CD14-positive monocyte (primary cell): ENCODE measurements around the gene TBL3. TPM values are rescaled to one million over a fixed set of nuclear protein-coding genes. Genes with fewer than 3 reads are reported as not detected.

Experiments
- DNase-seq, 3 donors: peaks; one replicate each; pipeline ENCODE4 v3.0.0-alpha.2; 2011 to 2022
- H2AFZ ChIP-seq: 2 replicates; pipeline ENCODE4 v1.6.0; 2012; ENCODE audit warnings: mild to moderate bottlenecking, low read depth, low read length, inconsistent platforms; ENCODE audit not compliant: insufficient read depth, poor library complexity, severe bottlenecking
- H3K27ac ChIP-seq, 2 donors: 1 replicate in 1 of 2; 2 replicates in 1 of 2; pipeline ENCODE4 v1.5.1; 2012 to 2013; ENCODE audit warnings: low read length in 2 of 2, control low read depth in 1 of 2, inconsistent platforms in 1 of 2, low read depth in 1 of 2, mild to moderate bottlenecking in 1 of 2
- H3K27me3 ChIP-seq, 2 donors: one replicate each; pipeline versions ENCODE4 v1.6.0 to v1.6.1; 2011 to 2013; ENCODE audit warnings: low read length in 2 of 2; ENCODE audit not compliant: control insufficient read depth in 2 of 2, insufficient read depth in 2 of 2
- H3K36me3 ChIP-seq, 2 donors: replicated peaks in 1 of 2; 1 replicate in 1 of 2; 2 replicates in 1 of 2; pipeline versions ENCODE4 v1.5.1 to v1.6.1; 2012 to 2013; ENCODE audit warnings: low read length in 2 of 2, control low read depth in 1 of 2, inconsistent platforms in 1 of 2, mild to moderate bottlenecking in 1 of 2; ENCODE audit not compliant: insufficient read depth in 2 of 2, control insufficient read depth in 1 of 2
- H3K4me1 ChIP-seq, 2 donors: 1 replicate in 1 of 2; 2 replicates in 1 of 2; pipeline versions ENCODE4 v1.5.1 to v1.6.1; 2012 to 2013; ENCODE audit warnings: low read length in 2 of 2, control low read depth in 1 of 2, inconsistent platforms in 1 of 2, mild to moderate bottlenecking in 1 of 2, moderate library complexity in 1 of 2; ENCODE audit not compliant: insufficient read depth in 2 of 2, control insufficient read depth in 1 of 2
- H3K4me2 ChIP-seq: replicated peaks from 2 replicates; pipeline ENCODE3; 2012; ENCODE audit warnings: low read length, moderate library complexity, mild to moderate bottlenecking; ENCODE audit not compliant: poor library complexity, severe bottlenecking; ENCODE audit errors: extremely low read depth
- H3K4me3 ChIP-seq, 3 experiments: fragments of 200-600 bp in 1 of 3; sonication (generic) in 1 of 3; replicated peaks in 1 of 3; 1 replicate in 2 of 3; 2 replicates in 1 of 3; pipeline ENCODE4 v1.5.1; 2011 to 2013; ENCODE audit warnings: low read length in 3 of 3, mild to moderate bottlenecking in 3 of 3, control low read depth in 2 of 3, low read depth in 2 of 3, inconsistent platforms in 1 of 3, moderate library complexity in 1 of 3
- H3K79me2 ChIP-seq: 2 replicates; pipeline ENCODE4 v1.6.0; 2012; ENCODE audit warnings: mild to moderate bottlenecking, control low read depth, inconsistent platforms, low read length, moderate library complexity; ENCODE audit not compliant: insufficient read depth
- H3K9ac ChIP-seq: 2 replicates; pipeline ENCODE4 v1.6.0; 2017; ENCODE audit warnings: low read length, mild to moderate bottlenecking; ENCODE audit not compliant: insufficient read depth, poor library complexity, severe bottlenecking
- H3K9me3 ChIP-seq, 2 donors: replicated peaks in 1 of 2; 1 replicate in 1 of 2; 2 replicates in 1 of 2; pipeline versions ENCODE4 v1.5.1 to v1.6.1; 2012 to 2013; ENCODE audit warnings: low read length in 2 of 2, control low read depth in 1 of 2; ENCODE audit not compliant: control insufficient read depth in 1 of 2, insufficient read depth in 1 of 2
- H4K20me1 ChIP-seq: 2 replicates; pipeline ENCODE4 v1.6.0; 2012; ENCODE audit warnings: mild to moderate bottlenecking, low read length, control low read depth, moderate library complexity; ENCODE audit not compliant: insufficient read depth
- H3K27ac Mint-ChIP-seq, 7 donors: one replicate each; pipeline ENCODE4 v1.8.0; 2020; ENCODE audit warnings: mild to moderate bottlenecking in 7 of 7, mixed read lengths in 7 of 7, moderate library complexity in 6 of 7, inconsistent platforms in 2 of 7
- H3K27me3 Mint-ChIP-seq, 3 donors: one replicate each; pipeline ENCODE4 v1.8.0; 2021 to 2022; ENCODE audit warnings: low read depth in 3 of 3, mild to moderate bottlenecking in 3 of 3, mixed read lengths in 3 of 3, moderate library complexity in 3 of 3, inconsistent platforms in 1 of 3
- H3K36me3 Mint-ChIP-seq, 2 donors: one replicate each; pipeline ENCODE4 v1.8.0; 2020; ENCODE audit warnings: mixed read lengths in 2 of 2, inconsistent platforms in 1 of 2, mild to moderate bottlenecking in 1 of 2
- H3K4me1 Mint-ChIP-seq: one replicate; pipeline ENCODE4 v1.8.0; 2020; ENCODE audit warnings: mild to moderate bottlenecking, mixed read lengths
- H3K4me3 Mint-ChIP-seq, 2 donors: one replicate each; pipeline ENCODE4 v1.8.0; 2020; ENCODE audit warnings: mild to moderate bottlenecking in 2 of 2, mixed read lengths in 2 of 2, moderate library complexity in 1 of 2
- H3K9me3 Mint-ChIP-seq, 7 donors: one replicate each; pipeline ENCODE4 v1.8.0; 2020 to 2022; ENCODE audit warnings: mixed read lengths in 7 of 7, mild to moderate bottlenecking in 6 of 7, moderate library complexity in 6 of 7, inconsistent platforms in 2 of 7
- WGBS: methylation state at CpG from one replicate; pipeline ENCODE4 v1.1.5; 2013; ENCODE audit warnings: missing lambda C conversion rate; ENCODE audit not compliant: insufficient coverage; 5-methylcytosine and 5-hydroxymethylcytosine counted together
- intact Hi-C, 2 donors: fragments of 100-400 bp; cut with micrococcal nuclease; formaldehyde crosslinking; loops; one replicate each; pipeline versions ENCODE4 v1.15.0 to v1.15.1; 2023
- polyA plus RNA-seq, 3 donors: library from polyadenylated mRNA; depleted of rRNA in 1 of 3; unstranded in 2 of 3; stranded (reverse) in 1 of 3; fragments of 300-500 nt in 2 of 3; fragments of >200 nt in 1 of 3; fragmentation: Illumina TruSeq in 2 of 3; gene quantifications; 1 replicate in 2 of 3; 2 replicates in 1 of 3; pipeline ENCODE4 v1.2.3, GENCODE V29; 2012 to 2021
- TF ChIP-seq, protein P1 (sequence below): fragments of 200-600 bp; IDR thresholded peaks from one replicate; pipeline ENCODE4 v1.8.0; 2022; ENCODE audit warnings: antibody characterized with exemption, mild to moderate bottlenecking

The TBL3 gene
- polyA plus RNA-seq, 3 donors: 33.9 to 37.8 (median 36.0) TPM

DNA sequence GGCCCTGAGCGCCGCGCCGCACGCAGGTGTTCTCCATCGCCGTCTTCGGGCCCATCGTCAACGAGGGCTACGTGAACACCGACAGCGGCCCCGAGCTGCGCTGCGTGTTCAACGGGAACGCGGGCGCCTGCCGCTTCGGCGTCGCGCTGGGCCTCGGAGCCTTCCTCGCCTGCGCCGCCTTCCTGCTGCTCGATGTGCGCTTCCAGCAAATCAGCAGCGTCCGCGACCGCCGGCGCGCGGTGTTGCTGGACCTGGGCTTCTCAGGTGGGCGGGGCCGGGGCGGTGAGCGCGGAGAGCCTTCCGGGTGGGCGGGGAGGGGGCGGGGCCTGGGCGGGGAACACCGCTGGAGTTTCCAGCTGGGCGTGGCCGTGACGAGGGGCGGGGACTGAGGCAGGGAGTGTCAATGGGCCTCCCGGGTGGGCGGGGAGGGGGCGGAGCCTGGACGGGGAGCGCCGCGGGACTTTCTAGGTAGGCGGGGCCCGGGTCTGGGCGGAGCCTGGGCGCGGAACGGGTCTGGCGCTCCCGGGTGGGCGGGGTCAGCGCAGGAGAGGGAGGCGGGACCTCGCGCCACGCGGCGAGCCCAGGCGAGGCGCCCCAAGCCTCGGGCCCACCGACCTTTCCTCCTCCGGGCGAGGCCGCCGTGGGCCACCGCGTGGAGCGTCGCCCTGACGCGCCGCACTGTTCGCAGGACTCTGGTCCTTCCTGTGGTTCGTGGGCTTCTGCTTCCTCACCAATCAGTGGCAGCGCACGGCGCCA lies 20.3 kb downstream of the TBL3 start:
- Histone ChIP-seq H3K9ac (peak overlapping the region; percentile 46), H4K20me1 (peaks cover 2% of the 10 kb centered on the region), H3K4me1 (peaks cover 18% of the 10 kb centered on the region in 2 donors), H3K4me2 (peak overlapping the region; percentile 64), H3K27ac (peak overlapping the region in 1 of 2 donors; percentile 26), H3K4me3 (peak overlapping the region in 1 of 3 experiments; percentile 57), H3K79me2 (no peaks in the 10 kb centered on the region), H2AFZ (peak overlapping the region; percentile 71), H3K27me3 (peaks cover 20 to 33% of the 10 kb centered on the region in 2 donors), H3K36me3 (peaks cover 0 to 5% of the 10 kb centered on the region in 2 donors), H3K9me3 (peaks cover 7 to 8% of the 10 kb centered on the region in 2 donors)
- H3K27ac Mint-ChIP-seq: no peak overlapping the region
- TF ChIP-seq, protein P1, sequence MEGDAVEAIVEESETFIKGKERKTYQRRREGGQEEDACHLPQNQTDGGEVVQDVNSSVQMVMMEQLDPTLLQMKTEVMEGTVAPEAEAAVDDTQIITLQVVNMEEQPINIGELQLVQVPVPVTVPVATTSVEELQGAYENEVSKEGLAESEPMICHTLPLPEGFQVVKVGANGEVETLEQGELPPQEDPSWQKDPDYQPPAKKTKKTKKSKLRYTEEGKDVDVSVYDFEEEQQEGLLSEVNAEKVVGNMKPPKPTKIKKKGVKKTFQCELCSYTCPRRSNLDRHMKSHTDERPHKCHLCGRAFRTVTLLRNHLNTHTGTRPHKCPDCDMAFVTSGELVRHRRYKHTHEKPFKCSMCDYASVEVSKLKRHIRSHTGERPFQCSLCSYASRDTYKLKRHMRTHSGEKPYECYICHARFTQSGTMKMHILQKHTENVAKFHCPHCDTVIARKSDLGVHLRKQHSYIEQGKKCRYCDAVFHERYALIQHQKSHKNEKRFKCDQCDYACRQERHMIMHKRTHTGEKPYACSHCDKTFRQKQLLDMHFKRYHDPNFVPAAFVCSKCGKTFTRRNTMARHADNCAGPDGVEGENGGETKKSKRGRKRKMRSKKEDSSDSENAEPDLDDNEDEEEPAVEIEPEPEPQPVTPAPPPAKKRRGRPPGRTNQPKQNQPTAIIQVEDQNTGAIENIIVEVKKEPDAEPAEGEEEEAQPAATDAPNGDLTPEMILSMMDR: no peak
- H3K4me3 Mint-ChIP-seq: peak overlapping the region; percentile 57 to 64
- H3K9me3 Mint-ChIP-seq: peaks cover 0 to 16% (median 11%) of the 10 kb centered on the region in 7 donors
- H3K4me1 Mint-ChIP-seq: peaks cover 14% of the 10 kb centered on the region
- DNase-seq: peak; percentile 90 to 96 (median 95)
- intact Hi-C loops: loop anchor here in 1 of 2 donors (2.0 kb wide), 1 partner anchor 49 kb away; the partner anchor contains the start of gene MSRB1
- 5% methylated on average over 75 of the region's 96 CpGs for WGBS
- H3K36me3 Mint-ChIP-seq: peaks cover 15 to 21% of the 10 kb centered on the region in 2 donors
- H3K27me3 Mint-ChIP-seq: peaks cover 35 to 52% (median 42%) of the 10 kb centered on the region in 3 donors

DNA sequence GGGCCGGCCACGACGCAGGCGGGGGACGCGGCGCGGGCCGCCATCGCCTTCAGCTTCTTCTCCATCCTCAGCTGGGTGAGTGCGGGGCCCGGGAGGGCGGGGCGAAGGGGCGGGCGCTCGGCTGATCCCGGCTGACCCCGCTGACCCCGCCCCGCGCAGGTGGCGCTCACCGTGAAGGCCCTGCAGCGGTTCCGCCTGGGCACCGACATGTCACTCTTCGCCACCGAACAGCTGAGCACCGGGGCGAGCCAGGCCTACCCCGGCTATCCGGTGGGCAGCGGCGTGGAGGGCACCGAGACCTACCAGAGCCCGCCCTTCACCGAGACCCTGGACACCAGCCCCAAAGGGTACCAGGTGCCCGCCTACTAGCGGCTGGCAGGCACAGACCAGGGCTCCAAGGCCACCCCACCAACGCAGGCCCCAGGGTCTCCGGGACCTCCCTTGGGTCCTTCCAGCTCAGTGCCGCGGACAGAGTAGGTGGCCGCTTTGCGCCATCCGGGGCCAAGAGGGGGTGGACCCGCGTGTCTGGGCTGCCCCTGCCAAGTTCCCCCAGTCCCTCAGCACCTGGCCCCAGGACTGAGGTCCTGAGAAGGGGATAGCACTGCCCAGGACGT lies 21.0 kb downstream of the TBL3 start:
- Histone ChIP-seq H3K27me3 (peaks cover 20 to 33% of the 10 kb centered on the region in 2 donors), H3K36me3 (peaks cover 5 to 12% of the 10 kb centered on the region in 2 donors), H3K4me3 (no peak overlapping the region), H3K9ac (no peak overlapping the region), H3K4me2 (no peak overlapping the region), H2AFZ (peak overlapping the region; percentile 63), H3K9me3 (peaks cover 7 to 8% of the 10 kb centered on the region in 2 donors), H3K79me2 (no peaks in the 10 kb centered on the region), H3K27ac (no peak overlapping the region), H4K20me1 (peaks cover 2% of the 10 kb centered on the region), H3K4me1 (peaks cover 18% of the 10 kb centered on the region in 2 donors)
- no peak for DNase-seq
- no peak overlapping the region for H3K27ac Mint-ChIP-seq
- peaks cover 0 to 16% (median 11%) of the 10 kb centered on the region in 7 donors for H3K9me3 Mint-ChIP-seq
- H3K4me3 Mint-ChIP-seq: no peak overlapping the region
- H3K4me1 Mint-ChIP-seq: peaks cover 14% of the 10 kb centered on the region
- peaks cover 17 to 26% of the 10 kb centered on the region in 2 donors for H3K36me3 Mint-ChIP-seq
- peaks cover 33 to 49% (median 42%) of the 10 kb centered on the region in 3 donors for H3K27me3 Mint-ChIP-seq
- TF ChIP-seq, protein P1: no peak
- intact Hi-C loops: loop anchor here in 1 of 2 donors (2.0 kb wide), 1 partner anchor 50 kb away; the partner anchor contains the start of gene MSRB1
- 55% methylated on average over 50 of the region's 50 CpGs for WGBS
